Measurements from ENCODE around the gene ULK1. TPM values are rescaled to one million over a fixed set of nuclear protein-coding genes. Genes with fewer than 3 reads are reported as not detected.

The ULK1 gene
- total RNA-seq, 1 experiment from 2014 or later: 21.7 TPM

DNA sequence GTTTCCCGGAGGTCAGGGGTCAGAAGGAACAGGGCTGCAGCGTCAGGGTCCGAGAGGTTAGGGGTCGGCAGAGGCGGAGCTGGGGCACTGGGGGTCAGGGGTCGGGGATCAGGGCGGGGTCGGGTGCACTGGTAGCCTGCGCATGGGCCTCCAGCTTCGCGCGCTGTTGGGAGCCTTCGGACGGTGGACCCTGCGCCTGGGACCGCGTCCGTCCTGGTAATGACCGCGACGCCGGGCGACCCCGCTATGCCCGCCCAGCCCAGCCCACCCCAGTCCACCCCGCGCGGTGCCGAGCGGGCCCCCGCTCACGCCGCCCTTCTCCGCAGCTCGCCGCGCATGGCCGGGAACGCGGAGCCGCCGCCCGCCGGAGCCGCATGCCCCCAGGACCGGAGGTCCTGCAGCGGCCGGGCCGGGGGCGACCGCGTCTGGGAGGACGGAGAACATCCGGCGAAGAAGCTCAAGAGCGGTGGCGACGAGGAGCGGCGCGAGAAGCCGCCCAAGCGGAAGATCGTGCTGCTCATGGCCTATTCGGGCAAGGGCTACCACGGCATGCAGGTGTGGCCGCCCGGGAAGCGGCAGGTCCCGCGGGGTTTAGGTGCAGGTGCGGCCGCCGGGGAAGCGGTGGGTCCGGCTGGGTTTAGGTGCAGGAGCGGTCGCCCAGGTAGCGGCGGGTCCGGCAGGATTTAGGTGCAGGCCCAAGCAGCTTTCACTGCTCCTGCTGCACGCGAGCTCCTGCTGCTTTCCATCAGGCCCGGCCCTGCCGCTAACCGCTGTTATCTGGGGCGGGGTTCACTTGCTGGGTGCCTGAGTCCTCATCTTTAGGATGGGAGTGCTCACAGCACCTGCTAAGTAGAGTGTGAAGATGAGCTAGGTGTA, 35.4 kb downstream of the ULK1 start:
- no peaks in the 10 kb centered on the region for H3K9me3 Mint-ChIP-seq (ENCODE audit: unreplicated experiment)
- ChIA-PET POLR2A (interaction anchor here (0.5 to 2.6 kb wide), 11 partner anchors 8 to 133 kb away, joined by 3 to 29 read pairs (median 5); partner anchors contain the start of gene EP400), CTCF (interaction anchor here (0.6 to 1.6 kb wide), 6 partner anchors 10 to 206 kb away, joined by 3 to 6 read pairs (median 4); no protein-coding TSS in a partner anchor)
- H3K4me1 Mint-ChIP-seq (ENCODE audit: insufficient read depth, unreplicated experiment): no peaks in the 10 kb centered on the region
- DNase-seq (ENCODE audit: unreplicated experiment): no peak
- H3K4me3 Mint-ChIP-seq (ENCODE audit: unreplicated experiment): peak overlapping the region; percentile 93
- no peaks in the 10 kb centered on the region for H3K27me3 Mint-ChIP-seq (ENCODE audit: insufficient read depth, unreplicated experiment)
- intact Hi-C loops (cut with micrococcal nuclease): loop anchor here (2.0 kb wide), 2 partner anchors 33 to 69 kb away; no protein-coding TSS in a partner anchor
- peaks cover 41% of the 10 kb centered on the region for H3K36me3 Mint-ChIP-seq (ENCODE audit: insufficient read depth, unreplicated experiment)
- H3K27ac Mint-ChIP-seq (ENCODE audit: low read depth, unreplicated experiment): peak overlapping the region; percentile 92
- TF ChIP-seq, protein P1, sequence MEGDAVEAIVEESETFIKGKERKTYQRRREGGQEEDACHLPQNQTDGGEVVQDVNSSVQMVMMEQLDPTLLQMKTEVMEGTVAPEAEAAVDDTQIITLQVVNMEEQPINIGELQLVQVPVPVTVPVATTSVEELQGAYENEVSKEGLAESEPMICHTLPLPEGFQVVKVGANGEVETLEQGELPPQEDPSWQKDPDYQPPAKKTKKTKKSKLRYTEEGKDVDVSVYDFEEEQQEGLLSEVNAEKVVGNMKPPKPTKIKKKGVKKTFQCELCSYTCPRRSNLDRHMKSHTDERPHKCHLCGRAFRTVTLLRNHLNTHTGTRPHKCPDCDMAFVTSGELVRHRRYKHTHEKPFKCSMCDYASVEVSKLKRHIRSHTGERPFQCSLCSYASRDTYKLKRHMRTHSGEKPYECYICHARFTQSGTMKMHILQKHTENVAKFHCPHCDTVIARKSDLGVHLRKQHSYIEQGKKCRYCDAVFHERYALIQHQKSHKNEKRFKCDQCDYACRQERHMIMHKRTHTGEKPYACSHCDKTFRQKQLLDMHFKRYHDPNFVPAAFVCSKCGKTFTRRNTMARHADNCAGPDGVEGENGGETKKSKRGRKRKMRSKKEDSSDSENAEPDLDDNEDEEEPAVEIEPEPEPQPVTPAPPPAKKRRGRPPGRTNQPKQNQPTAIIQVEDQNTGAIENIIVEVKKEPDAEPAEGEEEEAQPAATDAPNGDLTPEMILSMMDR (IDR thresholded peaks at IDR 0.05; ENCODE audit: unreplicated experiment): no peak
- BruUV-seq (replicated peaks): no TSS peak

DNA sequence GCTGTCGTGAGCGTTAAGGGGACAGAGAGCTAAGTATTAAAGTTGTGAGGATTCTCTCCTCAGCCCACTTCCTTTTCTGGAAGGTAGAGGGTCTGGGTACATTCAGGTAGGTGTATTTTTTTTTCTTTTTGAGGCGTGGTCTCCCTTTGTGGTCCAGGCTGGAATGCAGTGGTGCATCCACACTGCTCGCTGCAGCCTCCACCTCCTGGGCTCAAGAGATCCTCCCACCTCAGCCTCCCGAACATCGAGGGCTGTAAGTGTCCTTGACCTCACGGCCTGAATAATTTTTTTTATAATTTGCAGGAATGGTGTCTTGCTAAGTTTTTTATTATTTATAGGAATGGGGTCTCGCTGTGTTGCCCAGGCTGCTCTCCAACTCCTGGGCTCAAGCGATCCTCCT, 36.1 kb downstream of the ULK1 start:
- ChIA-PET CTCF (interaction anchor here (0.6 to 1.6 kb wide), 3 partner anchors 15 to 207 kb away, joined by 3 to 6 read pairs (median 4); no protein-coding TSS in a partner anchor), POLR2A (interaction anchor here (0.5 to 2.6 kb wide), 9 partner anchors 7 to 1351 kb away, joined by 3 to 29 read pairs (median 9); partner anchors contain the start of gene EP400)
- Mint-ChIP-seq H3K36me3 (ENCODE audit: insufficient read depth, unreplicated experiment) (peaks cover 48% of the 10 kb centered on the region), H3K27ac (ENCODE audit: low read depth, unreplicated experiment) (peak overlapping the region; percentile 59), H3K4me1 (ENCODE audit: insufficient read depth, unreplicated experiment) (no peaks in the 10 kb centered on the region), H3K4me3 (ENCODE audit: unreplicated experiment) (peak overlapping the region; percentile 93), H3K27me3 (ENCODE audit: insufficient read depth, unreplicated experiment) (no peaks in the 10 kb centered on the region), H3K9me3 (ENCODE audit: unreplicated experiment) (no peaks in the 10 kb centered on the region)
- BruUV-seq (replicated peaks): no TSS peak
- DNase-seq (ENCODE audit: unreplicated experiment): no peak
- TF ChIP-seq, protein P1 (IDR thresholded peaks at IDR 0.05; ENCODE audit: unreplicated experiment): no peak
- intact Hi-C loops (cut with micrococcal nuclease): no loop called here

DNA sequence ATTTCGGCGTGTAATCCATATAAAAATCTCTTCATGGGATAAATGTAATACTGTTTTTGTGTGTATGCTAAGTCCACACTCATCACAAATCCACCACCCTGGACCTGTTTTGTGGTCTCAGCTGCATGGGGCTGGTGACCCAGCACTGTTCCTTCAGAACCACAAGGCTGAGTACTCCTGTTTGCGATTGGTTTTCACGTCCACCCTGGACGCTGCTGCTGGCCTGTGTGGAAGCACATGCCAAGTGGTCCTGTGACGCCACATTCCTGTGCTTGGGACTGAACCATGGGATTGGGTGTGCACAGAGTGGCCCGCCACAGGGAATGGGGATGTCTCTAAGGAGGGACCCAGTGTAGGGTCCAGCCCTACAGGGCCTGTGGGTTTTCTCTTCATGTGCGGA, 39.0 kb downstream of the ULK1 start:
- no peak overlapping the region for H3K4me3 Mint-ChIP-seq (ENCODE audit: unreplicated experiment)
- DNase-seq (ENCODE audit: unreplicated experiment): no peak
- intact Hi-C loops (cut with micrococcal nuclease): no loop called here
- H3K36me3 Mint-ChIP-seq (ENCODE audit: insufficient read depth, unreplicated experiment): peaks cover 74% of the 10 kb centered on the region
- ChIA-PET POLR2A (interaction anchor here (1.2 kb wide), 1 partner anchor 16 kb away, joined by 3 read pairs; the partner anchor contains the start of gene EP400), CTCF (no interaction called here)
- no peaks in the 10 kb centered on the region for H3K4me1 Mint-ChIP-seq (ENCODE audit: insufficient read depth, unreplicated experiment)
- TF ChIP-seq, protein P1 (IDR thresholded peaks at IDR 0.05; ENCODE audit: unreplicated experiment): no peak
- H3K27me3 Mint-ChIP-seq (ENCODE audit: insufficient read depth, unreplicated experiment): no peaks in the 10 kb centered on the region
- H3K27ac Mint-ChIP-seq (ENCODE audit: low read depth, unreplicated experiment): no peak overlapping the region
- H3K9me3 Mint-ChIP-seq (ENCODE audit: unreplicated experiment): no peaks in the 10 kb centered on the region
- no TSS peak for BruUV-seq (replicated peaks)

DNA sequence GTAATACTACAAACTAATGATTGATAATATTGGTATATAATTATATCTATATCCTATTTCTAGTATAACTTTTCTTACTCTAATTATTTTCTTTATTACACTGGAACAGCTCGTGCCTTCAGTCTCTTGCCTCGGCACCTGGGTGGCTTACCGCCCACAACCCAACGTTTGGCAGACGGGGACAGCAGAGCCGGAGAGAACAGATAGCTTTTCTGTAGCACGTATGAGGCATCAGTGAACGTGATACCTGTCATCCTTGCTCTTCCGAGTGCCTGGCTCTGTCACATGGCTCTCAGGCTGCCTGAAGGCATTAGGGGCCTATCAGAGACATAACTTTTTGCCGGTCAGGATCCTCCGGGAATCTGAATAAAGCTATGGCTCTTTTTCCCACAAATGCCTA, 40.1 kb downstream of the ULK1 start:
- Mint-ChIP-seq H3K27ac (ENCODE audit: low read depth, unreplicated experiment) (no peak overlapping the region), H3K4me1 (ENCODE audit: insufficient read depth, unreplicated experiment) (peaks cover under 1% of the 10 kb centered on the region), H3K27me3 (ENCODE audit: insufficient read depth, unreplicated experiment) (no peaks in the 10 kb centered on the region), H3K36me3 (ENCODE audit: insufficient read depth, unreplicated experiment) (peaks cover 74% of the 10 kb centered on the region), H3K4me3 (ENCODE audit: unreplicated experiment) (no peak overlapping the region), H3K9me3 (ENCODE audit: unreplicated experiment) (no peaks in the 10 kb centered on the region)
- POLR2A ChIA-PET: interaction anchor here (0.6 to 1.2 kb wide), 2 partner anchors 12 to 15 kb away, joined by 3 read pairs; partner anchors contain the start of gene EP400
- CTCF ChIA-PET: no interaction called here
- BruUV-seq (replicated peaks): no TSS peak
- TF ChIP-seq, protein P1 (IDR thresholded peaks at IDR 0.05; ENCODE audit: unreplicated experiment): no peak
- intact Hi-C loops (cut with micrococcal nuclease): no loop called here
- no peak for DNase-seq (ENCODE audit: unreplicated experiment)

Measured in MCF 10A (cell line).